GM12878 (cell line): ENCODE results near the gene IMP3. TPM values are rescaled to one million over a fixed set of nuclear protein-coding genes. Genes with fewer than 3 reads are reported as not detected.

Experiments used
- ASH2L ChIP-seq: fragments of 300-600, 200-600 bp; sonication (generic); IDR thresholded peaks from 2 replicates; pipeline ENCODE4 v1.6.1; 2017; ENCODE audit warnings: low read depth, mild to moderate bottlenecking, borderline replicate concordance
- EP300 ChIP-seq, 2 experiments: fragments of 150-350 bp in 1 of 2; IDR thresholded peaks; 2 replicates each; pipeline ENCODE4 v1.6.1; 2011 to 2012; ENCODE audit warnings: low read depth in 2 of 2, low read length in 2 of 2, borderline replicate concordance in 1 of 2, improper control_type of control experiment in 1 of 2, inconsistent platforms in 1 of 2; ENCODE audit not compliant: control insufficient read depth in 1 of 2
- FOS ChIP-seq: IDR thresholded peaks from 3 replicates; pipeline ENCODE4 v1.6.1; 2011; ENCODE audit warnings: borderline replicate concordance; ENCODE audit not compliant: insufficient read length; ENCODE audit errors: extremely low read depth
- HDGF ChIP-seq: fragments of 450-650 bp; IDR thresholded peaks from 2 replicates; pipeline ENCODE4 v1.6.1; 2016; ENCODE audit warnings: antibody characterized with exemption
- IKZF2 ChIP-seq, 2 experiments: fragments of 450-650 bp; IDR thresholded peaks; 2 replicates each; pipeline ENCODE4 v1.6.1; 2017; ENCODE audit warnings: mild to moderate bottlenecking in 2 of 2, moderate library complexity in 2 of 2
- LARP7 ChIP-seq: fragments of 450-650 bp; IDR thresholded peaks from 2 replicates; pipeline ENCODE4 v1.6.1; 2017; ENCODE audit warnings: mild to moderate bottlenecking
- MYB ChIP-seq: fragments of 150-350 bp; IDR thresholded peaks from 2 replicates; pipeline ENCODE4 v1.6.1; 2014; ENCODE audit warnings: mild to moderate bottlenecking, low read depth, low read length, borderline replicate concordance
- MYC ChIP-seq: IDR thresholded peaks from 2 replicates; pipeline ENCODE4 v1.6.1; 2011; ENCODE audit warnings: mild to moderate bottlenecking, low read length, moderate library complexity, inconsistent platforms; ENCODE audit not compliant: insufficient read depth, insufficient replicate concordance, insufficient read length, severe bottlenecking
- PAX8 ChIP-seq: fragments of 450-650 bp; IDR thresholded peaks from 2 replicates; pipeline ENCODE4 v1.6.1; 2017; ENCODE audit warnings: mild to moderate bottlenecking, moderate library complexity
- RB1 ChIP-seq: fragments of 450-650 bp; formaldehyde crosslinking; IDR thresholded peaks from 2 replicates; pipeline ENCODE4 v1.6.1; 2017; ENCODE audit warnings: mild to moderate bottlenecking, borderline replicate concordance
- RBBP5 ChIP-seq: fragments of 200-600 bp; sonication (generic); conservative IDR thresholded peaks from 2 replicates; pipeline ENCODE4 v1.6.1; 2016
- SREBF2 ChIP-seq: IDR thresholded peaks from 2 replicates; pipeline ENCODE4 v1.6.1; 2012; ENCODE audit warnings: mild to moderate bottlenecking, low read length
- SRF ChIP-seq, 2 experiments: IDR thresholded peaks; 2 replicates each; pipeline ENCODE4 v1.6.1; 2011; ENCODE audit warnings: low read depth in 2 of 2, low read length in 2 of 2, mild to moderate bottlenecking in 1 of 2, moderate library complexity in 1 of 2
- TCF3 ChIP-seq: IDR thresholded peaks from 2 replicates; pipeline ENCODE4 v1.6.1; 2012; ENCODE audit warnings: low read depth, mild to moderate bottlenecking, low read length, borderline replicate concordance; ENCODE audit not compliant: insufficient read depth
- TCF7 ChIP-seq: IDR thresholded peaks from 2 replicates; pipeline ENCODE4 v1.6.1; 2014; ENCODE audit warnings: antibody characterized with exemption, borderline replicate concordance
- YY1 ChIP-seq: IDR thresholded peaks from 2 replicates; pipeline ENCODE4 v1.6.1; 2011; ENCODE audit warnings: low read depth, mild to moderate bottlenecking, low read length
- ZNF622 ChIP-seq: fragments of 450-650 bp; IDR thresholded peaks from 2 replicates; pipeline ENCODE4 v1.6.1; 2017; ENCODE audit warnings: mild to moderate bottlenecking, inconsistent platforms
- polyA plus RNA-seq, 11 experiments: library from polyadenylated mRNA; depleted of rRNA in 4 of 11; unstranded in 6 of 11; stranded (reverse) in 5 of 11; fragments of >200 nt; fragmentation: Nextera tagmentation in 4 of 11; fragmentation: Illumina TruSeq in 1 of 11; extraction: Ambion mirVana in 4 of 11; extraction: Trizol in 1 of 11; gene quantifications; 1 replicate in 1 of 11; 2 replicates in 10 of 11; pipeline versions ENCODE4 v1.2.1 to v1.2.3, GENCODE V29; 2011 to 2016; ENCODE audit warnings: inconsistent platforms in 2 of 11, missing spikeins in 2 of 11, low read depth in 1 of 11
- total RNA-seq, 4 experiments: library from RNA; depleted of rRNA in 3 of 4; stranded (reverse); fragments of >200 nt in 3 of 4; fragmentation: Illumina TruSeq in 1 of 4; extraction: Trizol in 1 of 4; gene quantifications; 2 replicates each; pipeline versions ENCODE4 v1.2.1 to v1.2.3, GENCODE V29; 2013 to 2021
- TF ChIP-seq, protein P1 (sequence below): fragments of 450-650 bp; IDR thresholded peaks from 2 replicates; pipeline ENCODE4 v1.6.1; 2017; ENCODE audit warnings: antibody characterized with exemption, mild to moderate bottlenecking, moderate library complexity
- TF ChIP-seq, protein P2 (sequence below): fragments of 450-650 bp; IDR thresholded peaks from 2 replicates; pipeline ENCODE4 v1.6.1; 2017; ENCODE audit warnings: mild to moderate bottlenecking, moderate library complexity
- TF ChIP-seq, protein P3 (sequence below): fragments of 150-350 bp; IDR thresholded peaks from 2 replicates; pipeline ENCODE4 v1.6.1; 2014; ENCODE audit warnings: mild to moderate bottlenecking, low read depth, low read length

IMP3 gene
- total and polyA plus RNA-seq, 10 of the 15 experiments (the other 5 are each of a cell fraction or from before 2014, with no cell fraction given) = 13.3 to 208 (median 85.2) TPM

DNA sequence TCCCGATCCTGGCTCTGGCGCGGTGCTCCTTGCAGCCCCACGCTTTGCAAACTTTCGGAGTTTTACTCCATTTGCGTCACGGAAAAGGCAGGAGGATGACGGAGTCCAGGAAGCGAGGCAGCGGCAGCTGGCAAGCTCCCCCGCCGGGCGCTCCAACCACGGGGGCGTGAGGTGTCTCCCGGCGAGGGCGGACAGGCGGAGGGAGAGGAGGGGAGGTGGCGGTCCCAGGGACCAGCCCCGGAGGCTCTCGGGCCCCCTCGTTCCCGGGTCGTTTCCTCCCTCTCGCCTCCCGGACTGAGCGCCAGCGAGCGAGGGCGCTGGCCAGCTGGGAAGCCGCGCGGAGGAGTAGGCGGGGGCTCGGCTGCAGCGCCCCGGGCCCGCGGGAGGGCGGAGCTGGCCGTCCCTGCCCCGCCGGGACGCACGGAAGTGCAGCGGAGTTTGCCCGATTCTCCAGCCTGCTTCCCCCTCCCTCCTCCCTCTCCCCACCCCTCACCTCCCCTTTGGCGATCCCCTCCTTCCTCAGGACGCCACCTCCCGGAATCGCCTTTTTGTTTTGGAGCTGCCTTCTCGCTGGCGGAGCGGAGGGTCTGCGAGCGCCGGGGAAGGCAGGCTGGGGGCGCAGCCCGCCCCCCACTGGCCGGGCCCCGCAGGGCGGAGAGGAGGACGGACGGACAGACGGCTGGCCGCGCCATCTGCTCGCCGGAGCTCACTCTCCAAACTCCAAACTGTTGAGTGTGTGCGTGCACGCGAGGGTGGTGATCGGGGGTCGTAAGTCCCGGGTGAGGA is 7.5 kb upstream of the IMP3 start, which contains the start of gene SNX33 (continued):
- TF ChIP-seq SRF (IDR thresholded peaks at IDR 0.05; ENCODE audit: low read depth in 2 of 2, low read length in 2 of 2) = no peak
- TF ChIP-seq EP300 (IDR thresholded peaks at IDR 0.05; ENCODE audit: borderline replicate concordance in 1 of 2, control insufficient read depth in 1 of 2, low read depth in 2 of 2, low read length in 2 of 2) = 0 out of 4 replicates have a peak, but pooled peaks of 1 of the 2 experiments have one; percentile 23
- no peak for TF ChIP-seq HDGF
- TF ChIP-seq ASH2L = no peak
- TF ChIP-seq, protein P1, sequence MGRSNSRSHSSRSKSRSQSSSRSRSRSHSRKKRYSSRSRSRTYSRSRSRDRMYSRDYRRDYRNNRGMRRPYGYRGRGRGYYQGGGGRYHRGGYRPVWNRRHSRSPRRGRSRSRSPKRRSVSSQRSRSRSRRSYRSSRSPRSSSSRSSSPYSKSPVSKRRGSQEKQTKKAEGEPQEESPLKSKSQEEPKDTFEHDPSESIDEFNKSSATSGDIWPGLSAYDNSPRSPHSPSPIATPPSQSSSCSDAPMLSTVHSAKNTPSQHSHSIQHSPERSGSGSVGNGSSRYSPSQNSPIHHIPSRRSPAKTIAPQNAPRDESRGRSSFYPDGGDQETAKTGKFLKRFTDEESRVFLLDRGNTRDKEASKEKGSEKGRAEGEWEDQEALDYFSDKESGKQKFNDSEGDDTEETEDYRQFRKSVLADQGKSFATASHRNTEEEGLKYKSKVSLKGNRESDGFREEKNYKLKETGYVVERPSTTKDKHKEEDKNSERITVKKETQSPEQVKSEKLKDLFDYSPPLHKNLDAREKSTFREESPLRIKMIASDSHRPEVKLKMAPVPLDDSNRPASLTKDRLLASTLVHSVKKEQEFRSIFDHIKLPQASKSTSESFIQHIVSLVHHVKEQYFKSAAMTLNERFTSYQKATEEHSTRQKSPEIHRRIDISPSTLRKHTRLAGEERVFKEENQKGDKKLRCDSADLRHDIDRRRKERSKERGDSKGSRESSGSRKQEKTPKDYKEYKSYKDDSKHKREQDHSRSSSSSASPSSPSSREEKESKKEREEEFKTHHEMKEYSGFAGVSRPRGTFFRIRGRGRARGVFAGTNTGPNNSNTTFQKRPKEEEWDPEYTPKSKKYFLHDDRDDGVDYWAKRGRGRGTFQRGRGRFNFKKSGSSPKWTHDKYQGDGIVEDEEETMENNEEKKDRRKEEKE = no peak
- TF ChIP-seq TCF3 = no peak
- peak; percentile 10; the same call in 1 of the 2 replicates for TF ChIP-seq YY1
- TF ChIP-seq RBBP5 = no peak
- TF ChIP-seq TCF7 = no peak
- peak; percentile 51 to 64; a peak in 3 of 4 replicates for TF ChIP-seq IKZF2 (IDR thresholded peaks at IDR 0.05)
- no peak for TF ChIP-seq PAX8
- 0 out of 2 replicates have a peak, but pooled peaks have one; percentile 5 for TF ChIP-seq RB1
- no peak for TF ChIP-seq FOS
- TF ChIP-seq MYC = no peak
- TF ChIP-seq, protein P2, sequence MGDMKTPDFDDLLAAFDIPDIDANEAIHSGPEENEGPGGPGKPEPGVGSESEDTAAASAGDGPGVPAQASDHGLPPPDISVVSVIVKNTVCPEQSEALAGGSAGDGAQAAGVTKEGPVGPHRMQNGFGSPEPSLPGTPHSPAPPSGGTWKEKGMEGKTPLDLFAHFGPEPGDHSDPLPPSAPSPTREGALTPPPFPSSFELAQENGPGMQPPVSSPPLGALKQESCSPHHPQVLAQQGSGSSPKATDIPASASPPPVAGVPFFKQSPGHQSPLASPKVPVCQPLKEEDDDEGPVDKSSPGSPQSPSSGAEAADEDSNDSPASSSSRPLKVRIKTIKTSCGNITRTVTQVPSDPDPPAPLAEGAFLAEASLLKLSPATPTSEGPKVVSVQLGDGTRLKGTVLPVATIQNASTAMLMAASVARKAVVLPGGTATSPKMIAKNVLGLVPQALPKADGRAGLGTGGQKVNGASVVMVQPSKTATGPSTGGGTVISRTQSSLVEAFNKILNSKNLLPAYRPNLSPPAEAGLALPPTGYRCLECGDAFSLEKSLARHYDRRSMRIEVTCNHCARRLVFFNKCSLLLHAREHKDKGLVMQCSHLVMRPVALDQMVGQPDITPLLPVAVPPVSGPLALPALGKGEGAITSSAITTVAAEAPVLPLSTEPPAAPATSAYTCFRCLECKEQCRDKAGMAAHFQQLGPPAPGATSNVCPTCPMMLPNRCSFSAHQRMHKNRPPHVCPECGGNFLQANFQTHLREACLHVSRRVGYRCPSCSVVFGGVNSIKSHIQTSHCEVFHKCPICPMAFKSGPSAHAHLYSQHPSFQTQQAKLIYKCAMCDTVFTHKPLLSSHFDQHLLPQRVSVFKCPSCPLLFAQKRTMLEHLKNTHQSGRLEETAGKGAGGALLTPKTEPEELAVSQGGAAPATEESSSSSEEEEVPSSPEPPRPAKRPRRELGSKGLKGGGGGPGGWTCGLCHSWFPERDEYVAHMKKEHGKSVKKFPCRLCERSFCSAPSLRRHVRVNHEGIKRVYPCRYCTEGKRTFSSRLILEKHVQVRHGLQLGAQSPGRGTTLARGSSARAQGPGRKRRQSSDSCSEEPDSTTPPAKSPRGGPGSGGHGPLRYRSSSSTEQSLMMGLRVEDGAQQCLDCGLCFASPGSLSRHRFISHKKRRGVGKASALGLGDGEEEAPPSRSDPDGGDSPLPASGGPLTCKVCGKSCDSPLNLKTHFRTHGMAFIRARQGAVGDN = peak; percentile 19; the same call in 1 of the 2 replicates
- no peak for TF ChIP-seq MYB
- TF ChIP-seq LARP7 = peak; percentile 34
- TF ChIP-seq ZNF622 = no peak
- no peak for TF ChIP-seq SREBF2
- TF ChIP-seq, protein P3, sequence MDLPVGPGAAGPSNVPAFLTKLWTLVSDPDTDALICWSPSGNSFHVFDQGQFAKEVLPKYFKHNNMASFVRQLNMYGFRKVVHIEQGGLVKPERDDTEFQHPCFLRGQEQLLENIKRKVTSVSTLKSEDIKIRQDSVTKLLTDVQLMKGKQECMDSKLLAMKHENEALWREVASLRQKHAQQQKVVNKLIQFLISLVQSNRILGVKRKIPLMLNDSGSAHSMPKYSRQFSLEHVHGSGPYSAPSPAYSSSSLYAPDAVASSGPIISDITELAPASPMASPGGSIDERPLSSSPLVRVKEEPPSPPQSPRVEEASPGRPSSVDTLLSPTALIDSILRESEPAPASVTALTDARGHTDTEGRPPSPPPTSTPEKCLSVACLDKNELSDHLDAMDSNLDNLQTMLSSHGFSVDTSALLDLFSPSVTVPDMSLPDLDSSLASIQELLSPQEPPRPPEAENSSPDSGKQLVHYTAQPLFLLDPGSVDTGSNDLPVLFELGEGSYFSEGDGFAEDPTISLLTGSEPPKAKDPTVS = no peak
